GM12801 (cell line): ENCODE measurements around the gene SCG2.

ENCODE experiments used
- TF ChIP-seq, protein P1 (sequence below): IDR thresholded peaks from one replicate; pipeline ENCODE4 v1.5.1; 2011; ENCODE audit warnings: control low read depth; ENCODE audit not compliant: insufficient read length; ENCODE audit errors: extremely low read depth

The SCG2 gene

DNA sequence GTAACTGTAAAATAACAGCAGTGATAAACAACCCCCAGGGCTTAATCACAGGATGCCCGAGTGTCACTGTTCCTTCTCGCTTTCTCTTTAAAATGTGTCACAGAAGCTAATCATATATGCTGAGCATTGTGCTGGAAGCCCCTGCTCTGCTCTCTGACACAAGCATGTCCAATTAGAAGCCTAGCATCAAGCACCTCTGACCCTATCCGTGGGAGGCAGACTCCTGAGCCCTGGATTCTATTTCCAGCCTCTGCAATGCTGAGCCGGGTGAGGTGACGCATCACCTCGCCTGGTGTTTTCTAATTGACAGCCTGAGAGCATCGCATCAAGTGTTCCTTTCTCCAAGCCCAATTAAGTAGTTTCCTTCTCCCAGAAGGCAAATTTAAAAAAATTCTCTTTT is 19.7 kb upstream of the SCG2 start:
- TF ChIP-seq, protein P1, sequence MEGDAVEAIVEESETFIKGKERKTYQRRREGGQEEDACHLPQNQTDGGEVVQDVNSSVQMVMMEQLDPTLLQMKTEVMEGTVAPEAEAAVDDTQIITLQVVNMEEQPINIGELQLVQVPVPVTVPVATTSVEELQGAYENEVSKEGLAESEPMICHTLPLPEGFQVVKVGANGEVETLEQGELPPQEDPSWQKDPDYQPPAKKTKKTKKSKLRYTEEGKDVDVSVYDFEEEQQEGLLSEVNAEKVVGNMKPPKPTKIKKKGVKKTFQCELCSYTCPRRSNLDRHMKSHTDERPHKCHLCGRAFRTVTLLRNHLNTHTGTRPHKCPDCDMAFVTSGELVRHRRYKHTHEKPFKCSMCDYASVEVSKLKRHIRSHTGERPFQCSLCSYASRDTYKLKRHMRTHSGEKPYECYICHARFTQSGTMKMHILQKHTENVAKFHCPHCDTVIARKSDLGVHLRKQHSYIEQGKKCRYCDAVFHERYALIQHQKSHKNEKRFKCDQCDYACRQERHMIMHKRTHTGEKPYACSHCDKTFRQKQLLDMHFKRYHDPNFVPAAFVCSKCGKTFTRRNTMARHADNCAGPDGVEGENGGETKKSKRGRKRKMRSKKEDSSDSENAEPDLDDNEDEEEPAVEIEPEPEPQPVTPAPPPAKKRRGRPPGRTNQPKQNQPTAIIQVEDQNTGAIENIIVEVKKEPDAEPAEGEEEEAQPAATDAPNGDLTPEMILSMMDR = no peak

DNA sequence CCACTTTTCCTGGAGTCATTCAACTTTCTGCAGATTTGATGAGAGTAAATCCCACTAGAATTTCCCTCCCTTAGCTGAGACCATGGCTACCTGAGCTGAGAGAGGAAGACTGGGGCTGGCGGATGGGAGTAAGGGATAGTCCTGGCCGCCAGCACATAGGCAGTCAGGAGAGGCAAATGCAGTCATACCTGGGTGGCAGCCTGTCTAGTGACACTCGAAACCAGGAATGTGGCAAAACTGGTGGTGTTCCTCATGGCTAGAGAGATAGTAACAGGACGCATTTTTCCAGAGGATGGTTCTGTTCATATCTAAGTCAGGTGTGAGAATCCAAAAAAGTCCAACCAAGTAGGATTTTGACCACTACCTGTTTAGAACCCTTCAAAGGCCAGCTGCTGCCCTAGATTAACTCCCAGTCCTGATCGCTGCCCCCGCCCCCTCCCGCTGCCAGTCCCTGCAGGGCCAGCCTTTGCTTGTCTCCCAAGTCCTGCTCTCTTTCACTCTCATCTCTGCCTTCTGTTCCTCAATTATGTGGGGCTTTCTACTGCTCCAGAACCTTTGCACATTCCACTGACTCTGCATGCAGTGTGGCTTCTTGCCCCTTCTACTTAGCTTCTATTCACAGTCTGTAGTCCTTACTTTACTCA is 17.4 kb upstream of the SCG2 start:
- TF ChIP-seq, protein P1 = no peak

DNA sequence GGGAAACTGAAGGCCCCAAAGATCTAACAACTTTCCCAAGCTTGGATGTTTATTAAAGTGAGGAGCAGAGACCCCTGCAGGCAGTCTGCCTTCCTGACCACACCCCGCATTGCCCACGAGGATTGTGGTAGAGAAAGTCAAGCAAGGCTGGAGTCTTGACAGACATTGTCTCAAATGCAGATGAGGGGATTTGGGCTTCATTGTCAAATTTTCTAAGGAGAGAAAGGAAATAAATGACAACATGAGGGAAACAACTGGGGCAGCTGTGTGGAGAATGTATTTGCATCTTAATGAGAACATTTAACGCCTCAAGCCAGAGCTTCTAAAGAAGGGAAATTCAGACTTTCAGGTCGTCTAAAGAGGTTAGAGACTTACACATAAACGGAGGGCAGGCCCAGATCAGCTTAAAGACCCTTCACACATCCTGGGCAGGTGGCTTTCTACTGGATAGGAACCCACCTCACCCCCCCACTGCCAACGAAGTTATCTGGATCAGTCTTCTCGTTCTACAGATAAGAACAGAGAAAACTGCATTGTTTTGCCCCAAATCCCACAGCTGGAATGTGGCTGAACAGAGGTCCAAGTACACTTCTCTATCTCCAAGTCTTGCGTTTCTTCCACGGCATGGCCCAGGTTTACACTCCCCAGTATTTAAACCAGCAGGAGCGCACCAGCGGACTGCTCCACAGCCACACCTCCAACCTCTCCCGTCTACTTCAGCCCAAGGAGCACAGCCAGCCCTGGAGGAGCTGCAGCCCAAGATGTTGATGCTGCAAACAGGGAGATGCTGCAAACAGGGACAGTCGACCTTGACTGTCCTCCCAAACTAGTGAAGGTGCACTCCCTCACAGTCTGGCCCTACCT is 16.2 kb upstream of the SCG2 start:
- TF ChIP-seq, protein P1 = no peak

DNA sequence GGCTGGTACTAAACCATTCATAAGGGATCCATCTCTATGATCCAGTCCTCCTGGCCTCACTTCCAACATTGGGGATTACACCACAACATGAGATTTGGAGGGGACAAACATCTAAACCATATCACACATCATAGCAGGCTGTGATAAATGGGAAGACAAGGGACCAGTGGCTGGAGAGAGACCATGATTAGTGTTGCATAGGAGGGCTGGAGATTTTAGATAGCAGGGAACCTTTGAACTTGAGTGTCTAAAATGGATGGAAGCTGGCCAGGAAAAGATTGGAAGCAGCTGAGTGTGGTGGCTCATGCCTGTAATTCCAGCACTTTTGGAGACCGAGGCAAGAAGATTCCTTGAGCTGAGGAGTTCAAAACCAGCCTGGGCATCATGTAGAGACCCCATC is 12.4 kb upstream of the SCG2 start:
- TF ChIP-seq, protein P1 = no peak

DNA sequence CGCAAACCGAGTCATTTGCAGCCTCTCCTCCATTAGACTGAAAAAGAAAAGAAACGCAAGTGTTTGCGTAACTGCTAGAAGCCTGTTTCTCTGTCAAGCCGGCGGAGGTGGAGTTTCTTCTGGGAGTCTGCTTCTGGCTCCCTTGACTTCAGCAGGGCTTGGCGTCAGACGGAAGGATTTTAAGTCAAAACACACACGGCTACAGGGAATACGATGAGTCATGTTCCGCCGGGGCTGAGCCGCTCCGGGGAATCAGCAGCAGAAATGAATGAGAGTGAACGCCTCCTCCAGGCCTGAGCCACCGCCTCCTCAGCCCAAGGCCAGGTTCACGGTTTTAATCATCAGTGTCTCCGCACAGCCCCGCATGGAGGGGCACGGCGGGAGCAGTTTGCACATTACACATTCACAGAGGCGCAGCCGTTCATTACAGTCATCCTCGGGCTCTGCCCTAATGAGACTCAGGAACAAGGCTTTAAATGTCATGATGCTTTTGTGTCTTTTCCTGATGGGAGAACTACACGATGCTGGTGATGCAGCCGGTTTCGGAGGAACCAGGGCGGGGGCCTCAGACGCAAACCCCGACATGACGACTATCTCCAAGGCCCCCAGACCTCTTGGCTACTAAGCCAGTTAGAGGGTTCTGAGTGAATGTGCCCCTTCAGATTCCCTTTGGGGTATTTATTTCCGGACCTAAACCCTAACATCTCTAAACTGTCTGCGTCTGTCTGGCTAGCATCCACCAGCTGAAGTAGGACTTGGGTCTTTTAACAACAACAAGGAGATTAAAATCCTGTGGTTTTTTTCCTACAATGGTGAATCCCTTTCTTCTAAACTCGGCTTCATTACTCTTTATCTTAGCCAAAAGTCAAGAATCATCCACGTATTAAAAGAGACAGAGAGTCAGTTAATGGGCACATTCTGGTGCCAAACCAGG is 11.1 kb upstream of the SCG2 start:
- TF ChIP-seq, protein P1 = no peak

DNA sequence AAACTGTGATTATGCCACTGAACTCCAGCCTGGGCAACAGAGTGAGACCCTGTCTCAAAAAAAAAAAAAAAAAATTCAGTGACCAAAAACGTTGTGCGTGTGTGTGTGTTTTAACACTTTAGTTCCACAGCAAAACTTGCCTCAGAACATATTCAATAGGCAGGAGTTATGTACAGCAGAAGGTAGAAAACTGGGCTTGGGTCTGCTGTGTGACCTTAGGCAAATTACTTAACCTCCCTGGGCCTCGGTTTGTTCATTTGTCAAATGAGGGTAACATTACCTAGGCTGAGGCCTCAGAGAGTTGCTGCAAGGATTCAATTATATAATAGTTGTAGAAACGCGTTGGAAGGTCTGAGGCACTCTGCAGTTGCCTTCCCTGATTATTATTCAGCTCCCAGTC is 10.3 kb upstream of the SCG2 start:
- TF ChIP-seq, protein P1 = no peak

DNA sequence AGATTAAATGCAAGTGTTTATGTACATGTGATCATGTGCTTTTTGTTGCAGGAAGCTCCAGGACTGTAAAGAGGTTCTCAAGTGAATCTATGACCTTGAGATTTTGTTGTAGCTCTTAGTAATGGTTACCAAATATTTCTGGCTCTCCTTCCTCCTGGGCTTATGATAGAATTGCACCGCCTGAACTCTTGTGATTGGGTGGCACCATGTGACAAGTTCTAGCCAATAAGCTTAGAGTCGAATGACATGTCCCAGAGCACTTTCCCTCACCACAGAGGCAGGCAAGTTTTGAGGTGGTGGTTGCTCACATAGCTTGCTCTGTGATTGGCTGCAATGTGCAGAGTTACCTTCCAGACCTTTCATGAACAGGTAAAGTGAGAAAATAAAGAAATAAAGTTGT is 8.9 kb upstream of the SCG2 start:
- TF ChIP-seq, protein P1 = no peak
